Measurements from ENCODE around the gene GABRB2. TPM values are rescaled to one million over a fixed set of nuclear protein-coding genes. Genes with fewer than 3 reads are reported as not detected.

Gene GABRB2
- total and polyA plus RNA-seq, 3 experiments from 2014 or later: not detected

GRCh38 chr5:161547738-161548486, 1.4 kb upstream of the GABRB2 start:
- no peak overlapping the region for H3K4me3 ChIP-seq (ENCODE audit: low read length)
- Mint-ChIP-seq H3K27me3 (peaks cover 30 to 64% of the 10 kb centered on the region in 2 donors), H3K4me1 (peaks cover 8 to 22% (median 13%) of the 10 kb centered on the region in 3 donors), H3K36me3 (no peaks in the 10 kb centered on the region), H3K9me3 (peaks cover 5 to 13% (median 11%) of the 10 kb centered on the region in 5 donors), H3K4me3 (peak overlapping the region in 3 of 7 donors; percentile 13 to 27 (median 23)), H3K27ac (no peak overlapping the region)
- ChIA-PET POLR2A (no interaction called here), CTCF (no interaction called here)
- no peaks in the 10 kb centered on the region for H3K36me3 ChIP-seq (ENCODE audit: insufficient read depth, low read length)
- no peaks in the 10 kb centered on the region for H3K27me3 ChIP-seq (ENCODE audit: insufficient read depth, low read length, poor library complexity, severe bottlenecking)
- H3K9me3 ChIP-seq (ENCODE audit: low read length): no peaks in the 10 kb centered on the region
- no peak for DNase-seq
- H3K27ac ChIP-seq (ENCODE audit: low read depth, low read length): no peak overlapping the region
- H3K4me1 ChIP-seq (ENCODE audit: insufficient read depth, low read length): no peaks in the 10 kb centered on the region

GRCh38 chr5:161547406-161547737, 847 bp upstream of the GABRB2 start:
- no peak overlapping the region for H3K4me3 ChIP-seq (ENCODE audit: low read length)
- H3K4me1 ChIP-seq (ENCODE audit: insufficient read depth, low read length): no peaks in the 10 kb centered on the region
- no peak overlapping the region for H3K27ac ChIP-seq (ENCODE audit: low read depth, low read length)
- H3K36me3 ChIP-seq (ENCODE audit: insufficient read depth, low read length): no peaks in the 10 kb centered on the region
- ChIA-PET POLR2A (no interaction called here), CTCF (no interaction called here)
- no peak for DNase-seq
- Mint-ChIP-seq H3K36me3 (no peaks in the 10 kb centered on the region), H3K4me3 (peak overlapping the region in 4 of 7 donors; percentile 23 to 50 (median 28)), H3K4me1 (peaks cover 8 to 22% (median 13%) of the 10 kb centered on the region in 3 donors), H3K9me3 (peaks cover 5 to 13% (median 11%) of the 10 kb centered on the region in 5 donors), H3K27ac (no peak overlapping the region), H3K27me3 (peaks cover 30 to 64% of the 10 kb centered on the region in 2 donors)
- no peaks in the 10 kb centered on the region for H3K27me3 ChIP-seq (ENCODE audit: insufficient read depth, low read length, poor library complexity, severe bottlenecking)
- no peaks in the 10 kb centered on the region for H3K9me3 ChIP-seq (ENCODE audit: low read length)

- Mint-ChIP-seq H3K4me1 (peaks cover 8 to 22% (median 13%) of the 10 kb centered on the region in 3 donors), H3K27me3 (peaks cover 23 to 59% of the 10 kb centered on the region in 2 donors), H3K9me3 (peaks cover 0 to 13% (median 11%) of the 10 kb centered on the region in 5 donors), H3K27ac (peak overlapping the region in 2 of 8 donors; percentile 39 to 69), H3K4me3 (peak overlapping the region in 4 of 7 donors; percentile 52 to 61 (median 60)), H3K36me3 (no peaks in the 10 kb centered on the region)
- H3K27ac ChIP-seq (ENCODE audit: low read depth, low read length): no peak overlapping the region
- no peaks in the 10 kb centered on the region for H3K36me3 ChIP-seq (ENCODE audit: insufficient read depth, low read length)
- no peaks in the 10 kb centered on the region for H3K27me3 ChIP-seq (ENCODE audit: insufficient read depth, low read length, poor library complexity, severe bottlenecking)
- H3K9me3 ChIP-seq (ENCODE audit: low read length): no peaks in the 10 kb centered on the region
- DNase-seq: no peak
- ChIA-PET POLR2A (no interaction called here), CTCF (no interaction called here)
- no peak overlapping the region for H3K4me3 ChIP-seq (ENCODE audit: low read length)
- H3K4me1 ChIP-seq (ENCODE audit: insufficient read depth, low read length): no peaks in the 10 kb centered on the region
These were observed 443 bp downstream of the GABRB2 start for GRCh38 chr5:161546095-161546469.

GRCh38 chr5:161545344-161546094, 1.0 kb downstream of the GABRB2 start:
- peaks cover 8 to 22% (median 13%) of the 10 kb centered on the region in 3 donors for H3K4me1 Mint-ChIP-seq
- no peaks in the 10 kb centered on the region for H3K36me3 Mint-ChIP-seq
- CTCF ChIA-PET: no interaction called here
- POLR2A ChIA-PET: no interaction called here
- peaks cover 0 to 12% (median 10%) of the 10 kb centered on the region in 5 donors for H3K9me3 Mint-ChIP-seq
- no peak overlapping the region for H3K27ac Mint-ChIP-seq
- H3K36me3 ChIP-seq (ENCODE audit: insufficient read depth, low read length): no peaks in the 10 kb centered on the region
- DNase-seq: no peak
- no peaks in the 10 kb centered on the region for H3K9me3 ChIP-seq (ENCODE audit: low read length)
- no peak overlapping the region for H3K27ac ChIP-seq (ENCODE audit: low read depth, low read length)
- no peaks in the 10 kb centered on the region for H3K4me1 ChIP-seq (ENCODE audit: insufficient read depth, low read length)
- H3K27me3 Mint-ChIP-seq: peaks cover 18 to 53% of the 10 kb centered on the region in 2 donors
- no peak overlapping the region for H3K4me3 Mint-ChIP-seq
- H3K27me3 ChIP-seq (ENCODE audit: insufficient read depth, low read length, poor library complexity, severe bottlenecking): no peaks in the 10 kb centered on the region
- H3K4me3 ChIP-seq (ENCODE audit: low read length): no peak overlapping the region

GRCh38 chr5:161544350-161544765, 2.2 kb downstream of the GABRB2 start:
- Mint-ChIP-seq H3K4me1 (peaks cover 8 to 22% (median 13%) of the 10 kb centered on the region in 3 donors), H3K27ac (no peak overlapping the region), H3K27me3 (peaks cover 18 to 44% of the 10 kb centered on the region in 2 donors), H3K9me3 (peaks cover under 1 to 12% (median 9%) of the 10 kb centered on the region in 5 donors), H3K36me3 (no peaks in the 10 kb centered on the region), H3K4me3 (peak overlapping the region in 1 of 7 donors; percentile 25)
- Histone ChIP-seq H3K4me3 (ENCODE audit: low read length) (no peak overlapping the region), H3K27me3 (ENCODE audit: insufficient read depth, low read length, poor library complexity, severe bottlenecking) (no peaks in the 10 kb centered on the region), H3K36me3 (ENCODE audit: insufficient read depth, low read length) (no peaks in the 10 kb centered on the region), H3K9me3 (ENCODE audit: low read length) (no peaks in the 10 kb centered on the region), H3K4me1 (ENCODE audit: insufficient read depth, low read length) (no peaks in the 10 kb centered on the region), H3K27ac (ENCODE audit: low read depth, low read length) (no peak overlapping the region)
- ChIA-PET CTCF (no interaction called here), POLR2A (no interaction called here)
- DNase-seq: no peak

GRCh38 chr5:161539016-161539415, 7.5 kb downstream of the GABRB2 start:
- no peaks in the 10 kb centered on the region for H3K36me3 Mint-ChIP-seq
- CTCF ChIA-PET: no interaction called here
- no peaks in the 10 kb centered on the region for H3K4me1 Mint-ChIP-seq
- Histone ChIP-seq H3K27me3 (ENCODE audit: insufficient read depth, low read length, poor library complexity, severe bottlenecking) (no peaks in the 10 kb centered on the region), H3K9me3 (ENCODE audit: low read length) (no peaks in the 10 kb centered on the region), H3K36me3 (ENCODE audit: insufficient read depth, low read length) (no peaks in the 10 kb centered on the region), H3K27ac (ENCODE audit: low read depth, low read length) (no peak overlapping the region), H3K4me1 (ENCODE audit: insufficient read depth, low read length) (no peaks in the 10 kb centered on the region), H3K4me3 (ENCODE audit: low read length) (no peak overlapping the region)
- no peak overlapping the region for H3K27ac Mint-ChIP-seq
- no peak for DNase-seq
- H3K4me3 Mint-ChIP-seq: no peak overlapping the region
- POLR2A ChIA-PET: no interaction called here
- H3K9me3 Mint-ChIP-seq: peaks cover 0 to 12% (median 5%) of the 10 kb centered on the region in 5 donors
- H3K27me3 Mint-ChIP-seq: peaks cover 1 to 4% of the 10 kb centered on the region in 2 donors

GRCh38 chr5:161535762-161536161, 10.8 kb downstream of the GABRB2 start:
- no peak for DNase-seq
- H3K4me1 ChIP-seq (ENCODE audit: insufficient read depth, low read length): no peaks in the 10 kb centered on the region
- H3K4me3 ChIP-seq (ENCODE audit: low read length): no peak overlapping the region
- Mint-ChIP-seq H3K4me3 (no peak overlapping the region), H3K9me3 (peaks cover 0 to 12% (median 3%) of the 10 kb centered on the region in 5 donors), H3K36me3 (no peaks in the 10 kb centered on the region), H3K27ac (no peak overlapping the region), H3K27me3 (peaks cover 0 to 1% of the 10 kb centered on the region in 2 donors), H3K4me1 (no peaks in the 10 kb centered on the region)
- no peaks in the 10 kb centered on the region for H3K36me3 ChIP-seq (ENCODE audit: insufficient read depth, low read length)
- H3K9me3 ChIP-seq (ENCODE audit: low read length): no peaks in the 10 kb centered on the region
- ChIA-PET CTCF (no interaction called here), POLR2A (no interaction called here)
- no peaks in the 10 kb centered on the region for H3K27me3 ChIP-seq (ENCODE audit: insufficient read depth, low read length, poor library complexity, severe bottlenecking)
- no peak overlapping the region for H3K27ac ChIP-seq (ENCODE audit: low read depth, low read length)

- H3K4me3 Mint-ChIP-seq: no peak overlapping the region
- no peaks in the 10 kb centered on the region for H3K27me3 Mint-ChIP-seq
- Histone ChIP-seq H3K4me1 (ENCODE audit: insufficient read depth, low read length) (no peaks in the 10 kb centered on the region), H3K9me3 (ENCODE audit: low read length) (no peaks in the 10 kb centered on the region), H3K36me3 (ENCODE audit: insufficient read depth, low read length) (no peaks in the 10 kb centered on the region), H3K4me3 (ENCODE audit: low read length) (no peak overlapping the region), H3K27me3 (ENCODE audit: insufficient read depth, low read length, poor library complexity, severe bottlenecking) (no peaks in the 10 kb centered on the region), H3K27ac (ENCODE audit: low read depth, low read length) (no peak overlapping the region)
- no peak for DNase-seq
- CTCF ChIA-PET: no interaction called here
- no peak overlapping the region for H3K27ac Mint-ChIP-seq
- H3K9me3 Mint-ChIP-seq: peaks cover 0 to 5% (median 3%) of the 10 kb centered on the region in 5 donors
- POLR2A ChIA-PET: no interaction called here
- no peaks in the 10 kb centered on the region for H3K36me3 Mint-ChIP-seq
- no peaks in the 10 kb centered on the region for H3K4me1 Mint-ChIP-seq
These were observed 15.8 kb downstream of the GABRB2 start for GRCh38 chr5:161530700-161531099.
